Activated gamma-delta T cell (primary cell): ENCODE results near the gene ARHGAP10.

ENCODE experiments used
- DNase-seq: peaks from one replicate; lab custom pipeline; 2025; lab: John Stamatoyannopoulos, UW

Gene ARHGAP10

GRCh38 chr4:147769386-147769785 is 37.5 kb downstream of the ARHGAP10 start:
- no peak for DNase-seq

- no peak for DNase-seq
Measured at GRCh38 chr4:147770831-147771230, 38.9 kb downstream of the ARHGAP10 start.

DNA sequence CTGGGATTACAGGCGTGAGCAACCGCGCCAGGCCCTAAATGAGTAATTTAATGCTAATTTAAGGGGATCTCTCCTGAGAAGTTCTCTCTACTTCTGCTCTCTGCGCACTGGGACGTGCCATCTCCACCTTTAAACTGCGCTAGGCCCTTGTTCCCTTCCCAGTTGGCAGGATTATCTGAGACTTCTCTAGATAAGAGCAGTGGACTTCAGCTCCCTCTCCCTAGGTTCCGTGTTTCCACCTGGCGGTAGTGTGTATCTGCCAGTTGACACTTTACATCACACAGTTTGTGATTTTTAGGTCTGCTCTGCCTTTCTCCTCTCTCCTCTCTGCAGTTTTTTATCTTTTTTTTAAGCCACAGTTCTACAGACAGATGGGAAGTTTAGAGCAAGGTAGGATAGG is 40.2 kb downstream of the ARHGAP10 start:
- DNase-seq, result no peak

DNA sequence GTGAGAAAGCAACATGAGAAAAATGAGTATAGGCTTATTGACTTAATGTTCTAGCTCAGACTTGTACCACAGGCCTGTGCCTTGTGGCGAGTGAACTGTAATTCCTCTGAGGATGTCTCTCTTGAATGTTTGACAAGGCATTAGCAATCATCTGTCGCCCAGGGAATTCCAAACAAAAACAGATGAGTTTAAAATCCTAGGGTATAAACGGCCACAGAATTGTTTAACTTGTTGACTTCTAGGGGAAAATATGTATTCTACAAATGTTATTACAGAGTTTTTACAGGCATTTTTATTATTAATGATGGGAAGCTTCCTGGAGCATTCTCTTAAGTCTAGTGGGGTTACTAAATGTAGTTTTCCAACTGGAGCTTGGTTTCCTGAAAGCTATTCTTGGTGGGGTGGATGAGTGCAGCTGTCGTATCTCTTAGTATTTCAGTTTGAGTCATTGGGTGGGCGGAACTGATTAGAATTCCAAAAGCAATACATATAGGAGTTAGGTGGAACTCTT is 40.6 kb downstream of the ARHGAP10 start:
- DNase-seq, result no peak

- no peak for DNase-seq
Measured at GRCh38 chr4:147773261-147774184, 41.6 kb downstream of the ARHGAP10 start.

DNA sequence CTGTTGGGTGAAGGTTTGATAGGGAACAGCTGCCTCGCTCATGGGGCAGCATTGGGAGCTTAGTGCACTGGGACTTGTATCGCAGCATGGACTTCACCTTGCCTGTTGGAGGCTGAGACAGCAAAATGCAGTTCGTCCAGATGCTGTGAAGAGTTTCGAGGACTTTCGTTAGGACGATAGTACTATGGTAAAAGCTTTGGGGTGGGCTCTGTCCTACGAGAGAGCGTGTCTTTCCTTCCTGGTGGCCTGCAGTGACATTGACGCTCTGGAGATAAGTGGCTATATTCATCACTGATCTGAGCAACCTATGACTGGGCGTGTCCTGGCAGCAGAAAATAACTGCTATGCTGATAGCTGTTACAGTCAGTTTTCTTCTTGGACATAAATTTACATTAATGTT is 44.8 kb downstream of the ARHGAP10 start:
- DNase-seq, result no peak

DNA sequence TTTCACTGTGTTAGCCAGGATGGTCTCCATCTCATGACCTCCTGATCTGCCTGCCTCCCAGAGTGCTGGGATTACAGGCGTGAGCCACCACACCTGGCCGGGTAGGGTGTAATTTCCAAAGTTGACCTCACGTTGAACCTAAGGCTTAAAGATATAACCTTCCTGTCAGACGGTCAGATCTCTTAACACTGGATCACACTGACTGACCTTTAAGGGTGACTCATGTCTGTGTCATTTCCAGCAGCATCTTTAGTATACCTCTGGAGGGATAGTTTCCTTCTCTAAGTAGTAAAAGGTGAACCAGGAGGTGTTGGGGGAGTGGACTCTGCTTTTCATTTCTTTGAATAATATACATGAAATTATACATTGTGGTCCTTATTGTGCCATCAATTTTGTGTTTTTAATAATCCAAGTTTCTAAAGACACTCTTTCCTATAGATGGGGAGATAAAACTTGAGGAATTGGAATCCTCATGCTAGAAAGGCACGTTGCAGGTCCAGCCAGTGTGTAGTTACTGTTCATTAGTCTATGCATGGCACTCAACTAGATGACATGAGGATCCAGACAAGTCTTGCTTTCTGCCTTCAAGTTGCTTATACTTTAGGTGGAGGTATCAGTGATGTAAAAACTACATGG is 45.7 kb downstream of the ARHGAP10 start:
- DNase-seq, result no peak

GRCh38 chr4:147778942-147779341 is 47.1 kb downstream of the ARHGAP10 start:
- DNase-seq, result no peak

DNA sequence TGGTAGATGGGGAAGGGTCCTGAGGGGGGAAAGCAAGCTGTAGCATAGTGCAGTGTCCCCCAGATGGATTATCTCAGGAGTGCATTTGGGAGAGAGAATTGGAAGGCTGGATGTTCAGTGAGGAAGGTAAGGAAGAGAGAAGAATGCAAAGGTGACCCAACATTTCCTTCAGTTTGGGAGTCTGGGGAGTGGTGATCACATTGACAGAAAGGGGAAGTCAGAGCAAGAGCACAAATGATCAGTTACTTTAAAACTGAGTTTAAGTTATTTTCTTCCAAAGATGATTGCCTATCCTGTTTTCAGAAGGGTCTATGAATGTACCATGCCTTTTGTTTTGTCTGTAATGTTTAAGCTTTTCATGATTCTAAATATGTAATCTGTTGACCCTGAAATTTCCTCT is 47.6 kb downstream of the ARHGAP10 start:
- no peak for DNase-seq

DNA sequence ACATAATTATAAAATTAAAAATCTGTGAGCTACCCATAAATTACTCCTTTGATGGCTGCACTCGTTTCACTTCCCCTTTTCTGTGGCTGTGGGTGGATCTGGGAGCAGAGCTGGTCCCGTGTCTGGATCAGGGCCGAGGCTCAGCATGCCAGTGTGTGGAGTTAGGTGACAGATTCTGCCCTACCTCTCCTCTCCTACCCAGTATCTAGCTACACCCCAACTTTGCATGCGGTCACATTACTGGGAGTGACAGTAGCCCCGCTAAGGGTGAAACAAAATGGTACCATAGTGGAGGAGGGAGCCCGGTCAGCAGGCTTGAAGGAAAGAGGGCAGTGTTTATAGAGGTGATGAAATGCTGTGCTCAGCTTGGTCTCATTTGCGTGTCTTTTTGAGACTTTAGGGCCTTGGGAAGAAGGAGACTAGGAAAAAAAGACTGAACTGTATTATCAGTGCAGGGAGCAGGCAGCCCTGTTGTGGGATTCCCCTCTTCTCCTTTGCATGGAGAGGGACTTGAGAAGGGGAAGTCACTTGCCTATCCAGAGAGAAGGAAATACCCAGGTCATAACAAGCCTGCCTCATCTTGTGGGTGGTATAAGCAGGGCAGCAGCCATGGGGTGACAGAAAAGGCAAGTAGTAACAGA is 48.4 kb downstream of the ARHGAP10 start:
- no peak for DNase-seq

- no peak for DNase-seq
Measured at GRCh38 chr4:147782087-147782781, 50.3 kb downstream of the ARHGAP10 start.

GRCh38 chr4:147785129-147785528 is 53.2 kb downstream of the ARHGAP10 start:
- DNase-seq, result no peak

DNA sequence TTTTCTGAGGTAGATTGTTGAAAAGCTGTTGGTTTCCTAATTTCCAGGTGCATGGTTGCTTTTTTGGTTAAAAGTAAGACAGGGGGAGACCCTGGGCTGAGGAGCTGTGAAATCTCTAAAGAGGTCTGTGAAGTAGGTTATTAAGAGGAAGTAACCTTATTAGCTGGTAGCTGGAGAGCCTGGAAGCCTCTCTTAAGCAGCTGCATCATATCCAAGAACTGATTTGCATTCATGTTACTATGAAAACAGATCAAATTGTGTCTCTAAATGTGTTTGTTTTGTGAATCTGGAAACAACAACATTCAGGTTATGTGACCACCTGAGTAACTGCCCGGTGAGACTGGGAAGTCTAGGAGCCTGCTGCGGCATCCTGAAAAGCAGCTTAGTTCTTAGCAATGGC is 54.1 kb downstream of the ARHGAP10 start:
- no peak for DNase-seq

DNA sequence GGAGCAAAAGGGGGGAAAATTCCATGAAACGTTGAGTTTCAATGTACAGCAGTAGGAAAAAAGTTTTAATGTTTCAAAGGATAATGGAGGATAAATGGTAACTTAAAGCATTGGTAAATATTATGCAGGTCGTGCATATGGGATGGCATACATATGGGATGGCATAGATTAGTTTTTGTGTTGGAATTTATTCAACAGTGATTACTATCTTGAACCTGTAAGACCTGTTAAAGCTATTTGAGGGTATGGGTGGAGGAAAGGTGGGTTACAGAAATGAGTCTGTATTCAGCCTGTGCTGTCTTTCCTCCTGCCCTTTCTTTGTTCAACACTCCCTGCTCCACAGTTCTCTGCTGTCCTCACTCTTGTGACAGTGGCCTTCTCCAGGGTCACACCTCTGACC is 54.6 kb downstream of the ARHGAP10 start:
- DNase-seq, result no peak

GRCh38 chr4:147787204-147787603 is 55.3 kb downstream of the ARHGAP10 start:
- no peak for DNase-seq

GRCh38 chr4:147788791-147789190 is 56.9 kb downstream of the ARHGAP10 start:
- no peak for DNase-seq

- DNase-seq, result no peak
Measured at GRCh38 chr4:147789596-147789995, 57.7 kb downstream of the ARHGAP10 start.

GRCh38 chr4:147790412-147790811 is 58.5 kb downstream of the ARHGAP10 start:
- no peak for DNase-seq

DNA sequence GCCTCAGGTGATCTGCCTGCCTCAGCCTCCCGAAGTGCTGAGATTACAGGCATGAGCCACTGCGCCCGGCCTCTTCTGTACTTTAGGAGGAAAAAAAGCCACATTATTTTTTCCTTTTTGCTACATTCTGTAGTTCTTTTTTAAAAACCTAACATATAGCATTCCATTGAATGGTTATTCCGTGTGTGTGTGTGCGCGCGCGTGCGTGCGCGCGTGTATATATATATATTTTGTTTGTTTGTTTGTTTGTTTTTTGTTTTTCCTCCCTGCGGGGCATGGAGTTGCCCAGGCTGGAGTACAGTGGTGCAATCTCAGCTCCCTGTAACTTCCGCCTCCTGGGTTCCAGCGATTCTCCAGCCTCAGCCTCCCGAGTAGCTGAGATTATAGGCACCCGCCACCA is 59.5 kb downstream of the ARHGAP10 start:
- DNase-seq, result no peak

DNA sequence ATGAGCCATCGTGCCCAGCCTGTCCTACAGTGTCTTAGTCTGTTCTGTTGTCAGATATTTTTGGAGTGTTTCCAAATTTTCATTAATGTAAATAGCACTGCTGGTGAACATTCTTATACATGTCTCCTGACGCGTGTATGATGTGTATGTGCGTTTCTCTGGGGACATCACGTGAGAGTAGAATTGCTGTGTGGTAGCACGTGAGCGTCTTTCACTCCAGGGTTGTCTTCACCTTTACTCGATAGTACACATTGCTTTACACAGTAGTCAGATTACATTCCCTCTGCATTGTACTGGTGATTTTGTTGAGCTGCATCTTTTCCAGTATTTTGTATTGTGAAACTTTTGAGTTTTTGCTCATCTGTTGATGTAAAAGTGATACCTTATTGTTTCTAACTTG is 60.0 kb downstream of the ARHGAP10 start:
- no peak for DNase-seq

- DNase-seq, result no peak
Measured at GRCh38 chr4:147793569-147794313, 61.9 kb downstream of the ARHGAP10 start.
